Measurements from ENCODE around the gene DLAT.

DLAT gene

GRCh38 chr11:112051768-112052167, 26.6 kb downstream of the DLAT start:
- TF ChIP-seq CTCF (conservative IDR thresholded peaks at IDR 0.05): no peak
- no peak for TF ChIP-seq ZFX (IDR thresholded peaks at IDR 0.05)
- no peak overlapping the region for H3K27ac ChIP-seq

- H3K27ac ChIP-seq: no peak overlapping the region
- TF ChIP-seq CTCF (conservative IDR thresholded peaks at IDR 0.05) (no peak), ZFX (IDR thresholded peaks at IDR 0.05) (no peak)
Measured at GRCh38 chr11:112057170-112057569, 32.0 kb downstream of the DLAT start.

GRCh38 chr11:112058103-112058502, 32.9 kb downstream of the DLAT start:
- TF ChIP-seq CTCF (conservative IDR thresholded peaks at IDR 0.05) (no peak), ZFX (IDR thresholded peaks at IDR 0.05) (no peak)

GRCh38 chr11:112062923-112063322, 37.7 kb downstream of the DLAT start:
- TF ChIP-seq CTCF (conservative IDR thresholded peaks at IDR 0.05) (no peak), ZFX (IDR thresholded peaks at IDR 0.05) (no peak)
- no peak overlapping the region for H3K27ac ChIP-seq

More at GRCh38 chr11:112058103-112058502, 32.9 kb downstream of the DLAT start:
- no peak overlapping the region for H3K27ac ChIP-seq

- peak within 1 kb of the TSS; percentile 77 for H3K27ac ChIP-seq
- no peak for TF ChIP-seq CTCF (conservative IDR thresholded peaks at IDR 0.05)
- peak; percentile 67 for TF ChIP-seq ZFX (IDR thresholded peaks at IDR 0.05)
Measured at GRCh38 chr11:112073941-112074811, 49.0 kb downstream of the DLAT start, which contains the start of the genes NKAPD1 and PIH1D2. Gene NKAPD1, plus strand, starts transcription at chr11:112074299. Its CDS starts 1,276 bp downstream, at chr11:112075575. Gene PIH1D2, minus strand, starts transcription at chr11:112074017. Its CDS starts 843 bp downstream, at chr11:112073174.

- TF ChIP-seq ZFX (IDR thresholded peaks at IDR 0.05) (no peak), CTCF (conservative IDR thresholded peaks at IDR 0.05) (no peak)
- no peak overlapping the region for H3K27ac ChIP-seq
Measured at GRCh38 chr11:112082729-112083128, 57.5 kb downstream of the DLAT start.

- H3K27ac ChIP-seq: peak overlapping the region; percentile 97
- TF ChIP-seq CTCF (conservative IDR thresholded peaks at IDR 0.05) (no peak), ZFX (IDR thresholded peaks at IDR 0.05) (0 out of 2 replicates have a peak, but pooled peaks have one; percentile 20)
Measured at GRCh38 chr11:112085822-112086421, 60.7 kb downstream of the DLAT start.
